ENCODE results near the gene YPEL5. TPM values are rescaled to one million over a fixed set of nuclear protein-coding genes. Genes with fewer than 3 reads are reported as not detected.

The YPEL5 gene
- total RNA-seq, 1 donor from 2014 or later: 101 TPM

DNA sequence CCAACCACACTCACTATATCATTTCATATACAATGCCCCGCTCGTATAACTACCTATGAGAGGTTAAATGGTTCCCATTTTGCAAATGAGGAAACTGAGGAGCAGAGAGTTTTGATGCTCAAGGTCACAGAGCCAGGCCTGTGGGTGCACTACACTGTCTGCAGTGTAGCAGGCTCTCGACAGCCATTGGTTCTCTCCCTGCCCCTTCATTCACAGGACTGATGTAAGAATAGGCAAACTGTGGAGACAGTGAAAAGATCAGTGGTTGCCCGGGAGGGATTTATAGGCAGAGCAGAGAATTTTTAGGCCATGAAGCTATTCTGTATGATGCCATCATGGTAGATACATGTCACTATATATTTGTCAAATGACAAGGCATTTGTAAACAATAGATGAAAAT lies 45.5 kb downstream of the YPEL5 start:
- Histone ChIP-seq H3K9me3 (no peaks in the 10 kb centered on the region), H3K36me3 (no peaks in the 10 kb centered on the region), H3K4me3 (no peak overlapping the region), H3K27ac (no peak overlapping the region), H3K27me3 (no peaks in the 10 kb centered on the region), H3K4me1 (no peaks in the 10 kb centered on the region)
- DNase-seq (no peak), ATAC-seq (no peak)
- TF ChIP-seq, protein P1, sequence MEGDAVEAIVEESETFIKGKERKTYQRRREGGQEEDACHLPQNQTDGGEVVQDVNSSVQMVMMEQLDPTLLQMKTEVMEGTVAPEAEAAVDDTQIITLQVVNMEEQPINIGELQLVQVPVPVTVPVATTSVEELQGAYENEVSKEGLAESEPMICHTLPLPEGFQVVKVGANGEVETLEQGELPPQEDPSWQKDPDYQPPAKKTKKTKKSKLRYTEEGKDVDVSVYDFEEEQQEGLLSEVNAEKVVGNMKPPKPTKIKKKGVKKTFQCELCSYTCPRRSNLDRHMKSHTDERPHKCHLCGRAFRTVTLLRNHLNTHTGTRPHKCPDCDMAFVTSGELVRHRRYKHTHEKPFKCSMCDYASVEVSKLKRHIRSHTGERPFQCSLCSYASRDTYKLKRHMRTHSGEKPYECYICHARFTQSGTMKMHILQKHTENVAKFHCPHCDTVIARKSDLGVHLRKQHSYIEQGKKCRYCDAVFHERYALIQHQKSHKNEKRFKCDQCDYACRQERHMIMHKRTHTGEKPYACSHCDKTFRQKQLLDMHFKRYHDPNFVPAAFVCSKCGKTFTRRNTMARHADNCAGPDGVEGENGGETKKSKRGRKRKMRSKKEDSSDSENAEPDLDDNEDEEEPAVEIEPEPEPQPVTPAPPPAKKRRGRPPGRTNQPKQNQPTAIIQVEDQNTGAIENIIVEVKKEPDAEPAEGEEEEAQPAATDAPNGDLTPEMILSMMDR (IDR thresholded peaks at IDR 0.05): no peak
- intact Hi-C loops (cut with DNase I): no loop called here

DNA sequence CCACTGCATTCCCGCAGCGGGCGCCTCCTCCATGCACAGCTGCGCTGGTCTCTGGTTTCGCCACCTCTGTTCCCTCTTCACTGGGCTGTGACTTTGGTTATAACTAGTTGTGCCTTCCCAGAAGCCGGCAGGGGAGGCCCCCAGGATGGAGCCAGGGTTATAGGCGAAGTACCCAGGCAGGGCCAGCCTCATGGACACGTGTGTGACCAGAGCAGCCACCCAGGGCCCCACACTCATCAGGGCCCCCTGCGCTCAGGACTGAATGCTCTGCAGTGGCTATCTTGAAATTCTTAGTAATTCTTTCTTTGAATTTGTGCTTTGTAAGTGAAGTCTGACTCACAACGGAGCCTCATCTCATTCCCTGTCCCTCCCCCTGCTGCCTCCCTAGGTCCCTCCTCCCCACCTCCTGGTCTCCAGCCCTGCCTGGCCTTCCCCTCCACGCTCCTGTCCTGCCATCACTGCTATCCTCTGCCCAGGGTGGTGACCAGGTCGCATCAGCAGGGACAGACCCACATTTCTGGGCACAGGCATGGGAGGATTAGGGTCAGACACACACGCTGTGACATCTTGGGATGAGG lies 46.4 kb downstream of the YPEL5 start:
- intact Hi-C loops (cut with DNase I): no loop called here
- TF ChIP-seq, protein P1 (IDR thresholded peaks at IDR 0.05): no peak
- no peak for ATAC-seq
- Histone ChIP-seq H3K4me1 (no peaks in the 10 kb centered on the region), H3K36me3 (no peaks in the 10 kb centered on the region), H3K27ac (no peak overlapping the region), H3K4me3 (no peak overlapping the region), H3K27me3 (no peaks in the 10 kb centered on the region), H3K9me3 (no peaks in the 10 kb centered on the region)
- DNase-seq: no peak

DNA sequence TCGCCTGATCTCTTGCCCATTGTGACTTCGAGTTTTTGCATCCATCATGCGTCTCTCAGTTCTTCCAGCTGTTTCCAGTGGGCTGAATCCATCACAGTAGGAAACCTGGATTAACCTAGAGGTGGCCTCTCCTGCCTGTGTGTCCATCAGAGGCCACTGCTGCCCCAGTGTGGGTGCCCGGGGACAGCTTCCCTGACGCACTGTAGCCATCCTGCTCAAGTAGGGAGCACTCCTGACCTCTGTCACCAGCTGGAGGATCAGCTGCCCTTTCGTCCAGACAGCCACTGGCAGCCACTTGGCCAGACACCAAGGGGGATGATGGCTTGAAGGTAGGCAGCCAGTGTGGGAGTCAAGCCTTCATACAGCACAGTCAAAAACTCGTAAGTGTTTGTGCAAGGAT lies 47.6 kb downstream of the YPEL5 start:
- ATAC-seq: no peak
- Histone ChIP-seq H3K4me3 (no peak overlapping the region), H3K36me3 (no peaks in the 10 kb centered on the region), H3K27ac (no peak overlapping the region), H3K4me1 (no peaks in the 10 kb centered on the region), H3K27me3 (no peaks in the 10 kb centered on the region), H3K9me3 (no peaks in the 10 kb centered on the region)
- DNase-seq: no peak
- intact Hi-C loops (cut with DNase I): no loop called here
- TF ChIP-seq, protein P1 (IDR thresholded peaks at IDR 0.05): no peak

DNA sequence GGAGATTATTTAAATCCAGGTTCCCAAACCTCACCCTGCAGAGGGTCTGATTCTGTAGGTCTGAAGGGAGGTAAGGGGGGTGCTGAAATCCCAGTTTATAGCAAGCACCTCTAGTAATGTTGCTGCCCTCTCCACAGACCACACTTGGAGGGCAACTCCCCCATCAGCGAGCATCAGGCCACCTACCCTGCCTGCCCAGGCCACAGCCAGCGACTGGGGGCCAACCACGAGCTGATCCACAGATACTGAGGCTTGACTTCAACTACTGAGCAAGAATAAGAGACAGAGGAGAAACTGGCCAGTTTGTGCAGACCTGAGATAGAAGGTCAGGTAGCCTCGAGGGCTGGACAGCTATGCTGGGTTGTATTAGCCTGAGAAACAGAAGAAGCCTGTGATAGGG lies 48.2 kb downstream of the YPEL5 start:
- Histone ChIP-seq H3K9me3 (no peaks in the 10 kb centered on the region), H3K36me3 (no peaks in the 10 kb centered on the region), H3K27ac (no peak overlapping the region), H3K27me3 (no peaks in the 10 kb centered on the region), H3K4me3 (no peak overlapping the region), H3K4me1 (no peaks in the 10 kb centered on the region)
- DNase-seq (no peak), ATAC-seq (no peak)
- TF ChIP-seq, protein P1 (IDR thresholded peaks at IDR 0.05): no peak
- intact Hi-C loops (cut with DNase I): no loop called here

DNA sequence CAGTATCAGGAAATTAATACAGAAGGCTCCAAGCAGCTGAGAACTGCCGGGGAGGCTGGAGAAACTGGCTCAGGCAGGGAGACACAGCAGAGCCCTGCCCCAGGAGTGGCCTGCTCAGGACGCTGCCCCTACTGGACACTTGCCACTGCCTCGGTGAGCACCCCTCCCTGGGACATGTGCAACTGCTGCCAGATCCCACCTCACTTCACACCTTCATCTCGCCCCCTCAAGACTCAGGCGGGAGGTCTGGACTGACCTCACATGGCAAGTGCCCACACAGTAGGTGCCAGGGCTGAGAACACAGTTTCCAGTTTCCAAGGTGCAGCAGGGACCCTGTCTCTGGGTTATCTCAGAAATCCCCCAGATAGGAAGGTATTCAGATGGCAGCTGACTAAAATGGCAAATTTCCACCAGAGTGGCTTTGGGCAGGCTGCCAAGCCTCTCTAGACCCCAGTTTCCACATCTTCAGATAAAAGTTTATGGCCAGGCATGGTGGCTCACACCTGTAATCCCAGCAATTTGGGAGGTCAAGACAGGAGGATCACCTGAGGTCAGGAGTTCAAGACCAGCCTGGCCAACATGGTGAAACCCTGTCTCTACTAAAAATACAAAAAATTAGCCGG lies 50.9 kb downstream of the YPEL5 start:
- DNase-seq: no peak

More for the DNA sequence above, 50.9 kb downstream of the YPEL5 start:
- Histone ChIP-seq H3K4me3 (no peak overlapping the region), H3K27ac (no peak overlapping the region), H3K9me3 (no peaks in the 10 kb centered on the region), H3K4me1 (no peaks in the 10 kb centered on the region), H3K27me3 (no peaks in the 10 kb centered on the region), H3K36me3 (no peaks in the 10 kb centered on the region)
- ATAC-seq: no peak
- intact Hi-C loops (cut with DNase I): no loop called here
- TF ChIP-seq, protein P1 (IDR thresholded peaks at IDR 0.05): no peak

Measured in upper lobe of right lung (tissue), 1 donor.